GM12801 (cell line): ENCODE results near the gene SLC43A3.

Source experiments
- TF ChIP-seq, protein P1 (sequence below): IDR thresholded peaks from one replicate; pipeline ENCODE4 v1.5.1; 2011; ENCODE audit warnings: control low read depth; ENCODE audit not compliant: insufficient read length; ENCODE audit errors: extremely low read depth

Gene SLC43A3

DNA sequence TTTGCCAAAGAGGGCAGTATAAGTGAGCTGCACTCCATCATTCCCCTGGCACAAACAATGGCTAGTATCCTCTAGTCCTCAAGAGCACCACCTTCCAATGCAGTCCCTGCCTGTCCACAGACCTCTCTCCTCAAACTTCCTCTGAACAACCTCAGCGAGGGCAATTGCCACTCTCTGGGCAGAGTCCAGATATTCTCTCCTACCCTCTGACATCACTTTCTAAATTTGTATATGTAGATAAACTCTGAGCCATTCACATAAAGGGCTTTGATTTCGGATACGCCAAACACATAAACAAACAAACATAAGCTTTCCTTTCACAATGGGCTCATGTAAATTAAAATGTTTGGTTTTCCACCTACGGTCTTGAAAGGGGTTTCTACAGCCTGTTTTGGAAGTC is 3.0 kb upstream of the SLC43A3 start:
- TF ChIP-seq, protein P1, sequence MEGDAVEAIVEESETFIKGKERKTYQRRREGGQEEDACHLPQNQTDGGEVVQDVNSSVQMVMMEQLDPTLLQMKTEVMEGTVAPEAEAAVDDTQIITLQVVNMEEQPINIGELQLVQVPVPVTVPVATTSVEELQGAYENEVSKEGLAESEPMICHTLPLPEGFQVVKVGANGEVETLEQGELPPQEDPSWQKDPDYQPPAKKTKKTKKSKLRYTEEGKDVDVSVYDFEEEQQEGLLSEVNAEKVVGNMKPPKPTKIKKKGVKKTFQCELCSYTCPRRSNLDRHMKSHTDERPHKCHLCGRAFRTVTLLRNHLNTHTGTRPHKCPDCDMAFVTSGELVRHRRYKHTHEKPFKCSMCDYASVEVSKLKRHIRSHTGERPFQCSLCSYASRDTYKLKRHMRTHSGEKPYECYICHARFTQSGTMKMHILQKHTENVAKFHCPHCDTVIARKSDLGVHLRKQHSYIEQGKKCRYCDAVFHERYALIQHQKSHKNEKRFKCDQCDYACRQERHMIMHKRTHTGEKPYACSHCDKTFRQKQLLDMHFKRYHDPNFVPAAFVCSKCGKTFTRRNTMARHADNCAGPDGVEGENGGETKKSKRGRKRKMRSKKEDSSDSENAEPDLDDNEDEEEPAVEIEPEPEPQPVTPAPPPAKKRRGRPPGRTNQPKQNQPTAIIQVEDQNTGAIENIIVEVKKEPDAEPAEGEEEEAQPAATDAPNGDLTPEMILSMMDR, result no peak

GRCh38 chr11:57428643-57429042 is 1.7 kb upstream of the SLC43A3 start:
- TF ChIP-seq, protein P1, result no peak

GRCh38 chr11:57427727-57428082 is 784 bp upstream of the SLC43A3 start:
- TF ChIP-seq, protein P1, result no peak

- TF ChIP-seq, protein P1, result no peak
Measured at GRCh38 chr11:57426439-57426928, 437 bp downstream of the SLC43A3 start.

DNA sequence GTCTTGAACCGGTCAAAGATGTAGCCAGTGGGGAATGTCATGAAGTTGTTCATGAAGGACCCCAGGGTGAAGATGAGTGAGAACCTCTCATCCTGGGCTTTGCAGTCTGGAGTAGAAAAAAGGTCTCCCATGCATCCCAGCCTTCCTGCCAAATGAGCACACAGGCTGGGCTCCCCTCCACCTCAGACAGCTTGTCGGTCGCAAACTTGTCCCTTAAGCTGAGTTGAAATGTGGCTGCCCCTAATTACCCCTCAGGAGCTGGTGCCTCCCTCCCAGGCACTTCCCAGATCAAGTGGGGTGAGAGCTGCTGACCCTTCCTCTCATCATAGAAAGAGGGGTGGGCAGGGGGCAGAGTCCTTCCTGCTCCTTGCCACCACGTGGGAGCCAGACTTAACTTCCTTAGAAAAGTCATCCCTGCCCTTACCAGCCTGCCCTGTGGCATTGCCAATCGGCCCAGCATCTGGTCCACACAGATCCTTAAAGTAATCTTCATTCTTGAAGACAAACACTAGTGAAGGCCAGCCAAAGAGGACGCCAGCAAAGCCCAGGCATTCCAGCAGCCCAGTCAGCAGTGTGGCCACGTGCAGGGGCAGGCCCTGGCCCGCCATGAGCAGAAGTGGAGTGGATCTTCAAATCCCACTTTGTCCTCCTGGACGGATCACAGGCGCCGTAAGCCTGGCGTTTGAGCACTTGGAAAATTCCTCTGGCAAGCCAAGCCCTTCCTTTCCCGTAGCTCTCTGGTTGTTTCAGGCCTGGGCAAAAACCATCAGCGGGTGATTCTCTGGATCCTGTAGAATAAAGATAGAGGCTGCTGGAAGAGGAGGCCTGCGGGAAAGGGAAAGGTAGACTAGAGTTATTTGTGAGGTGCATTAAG is 1.1 kb downstream of the SLC43A3 start:
- TF ChIP-seq, protein P1, result no peak

- TF ChIP-seq, protein P1, result no peak
Measured at GRCh38 chr11:57424792-57425564, 1.9 kb downstream of the SLC43A3 start.

GRCh38 chr11:57424137-57424791 is 2.7 kb downstream of the SLC43A3 start:
- TF ChIP-seq, protein P1, result no peak
